Aorta (tissue), 5 donors: Measurements from ENCODE around the gene FFAR3. TPM values are rescaled to one million over a fixed set of nuclear protein-coding genes. Genes with fewer than 3 reads are reported as not detected.
A peak's percentile ranks its signal among the peaks of the same experiment; 100 is the strongest.

Source experiments
- ATAC-seq: fragments of 200-7000 bp; cut with Tn5 transposase; one replicate; pipeline ENCODE4 v1.9.1; 2022; ENCODE audit warnings: moderate library complexity; ENCODE audit not compliant: low FRiP score
- DNase-seq, 2 donors: peaks; one replicate each; pipeline ENCODE4 v3.0.0-alpha.2; 2020
- H3K27ac ChIP-seq, 2 donors: one replicate each; pipeline ENCODE4 v1.5.1; 2013; ENCODE audit warnings: low read length in 2 of 2, mild to moderate bottlenecking in 2 of 2, moderate library complexity in 2 of 2, control low read depth in 1 of 2, inconsistent platforms in 1 of 2, low read depth in 1 of 2
- H3K27me3 ChIP-seq, 2 donors: one replicate each; pipeline ENCODE4 v1.6.1; 2013; ENCODE audit warnings: control low read depth in 1 of 2, low read length in 1 of 2, mild to moderate bottlenecking in 1 of 2, moderate library complexity in 1 of 2; ENCODE audit not compliant: insufficient read depth in 2 of 2, control insufficient read depth in 1 of 2
- H3K36me3 ChIP-seq, 2 donors: one replicate each; pipeline ENCODE4 v1.6.1; 2013; ENCODE audit warnings: control low read depth in 1 of 2, low read length in 1 of 2, mild to moderate bottlenecking in 1 of 2; ENCODE audit not compliant: insufficient read depth in 2 of 2, control insufficient read depth in 1 of 2
- H3K4me1 ChIP-seq, 2 donors: one replicate each; pipeline ENCODE4 v1.6.1; 2013; ENCODE audit warnings: low read length in 2 of 2, control low read depth in 1 of 2, mild to moderate bottlenecking in 1 of 2, moderate library complexity in 1 of 2; ENCODE audit not compliant: insufficient read depth in 2 of 2, control insufficient read depth in 1 of 2
- H3K4me3 ChIP-seq, 2 donors: one replicate each; pipeline ENCODE4 v1.5.1; 2013; ENCODE audit warnings: low read length in 2 of 2, control low read depth in 1 of 2, mild to moderate bottlenecking in 1 of 2
- H3K9me3 ChIP-seq: one replicate; pipeline ENCODE4 v1.6.1; 2013; ENCODE audit warnings: mild to moderate bottlenecking, low read length; ENCODE audit not compliant: control insufficient read depth
- WGBS, 2 donors: extraction: QIAGEN DNeasy Blood & Tissue Kit; methylation state at CpG; one replicate each; pipeline ENCODE4 v1.1.7; 2013; 5-methylcytosine and 5-hydroxymethylcytosine counted together
- intact Hi-C, 2 donors: fragments of 100-400 bp; cut with DNase I; formaldehyde crosslinking; loops; one replicate each; pipeline versions ENCODE4 v1.14.2 to v1.15.0; 2022
- polyA plus RNA-seq, 2 donors: library from polyadenylated mRNA; stranded (reverse); fragments of 200-250 nt; gene quantifications; one replicate each; pipeline ENCODE4 v1.2.3, GENCODE V29; 2013
- total RNA-seq, 2 donors: library from RNA; stranded (reverse); fragmentation: NEBNext Ultra II Directional; extraction: Animal tissue kit (Norgen Biotek cat#: 25700); gene quantifications; one replicate each; pipeline ENCODE4 v1.2.1, GENCODE V29; 2021
- donor health status: healthy with polysubstance abuse.
- donor health status: Bipolar disorder and iron deficiency.
- donor health status: DM: no; HTN: no; CAD: no.
- donor health status: DM: no; HTN: no; CAD: no.
- donor health status: DM: yes; HTN: yes; CAD: no.

FFAR3 gene
- total and polyA plus RNA-seq, 4 donors = 0.32 to 0.39 TPM; not detected in 2

- no peak for ATAC-seq
- no peak for DNase-seq
- Histone ChIP-seq H3K4me3 (no peak overlapping the region), H3K27ac (no peak overlapping the region), H3K9me3 (no peaks in the 10 kb centered on the region), H3K36me3 (no peaks in the 10 kb centered on the region), H3K4me1 (no peaks in the 10 kb centered on the region), H3K27me3 (no peaks in the 10 kb centered on the region)
- intact Hi-C loops = no loop called here
- 73 to 82% methylated on average over 10 of the region's 10 CpGs for WGBS, 2 donors
Observed at GRCh38 chr19:35314858-35315470, 43.3 kb upstream of the FFAR3 start.

GRCh38 chr19:35315883-35316282 is 42.4 kb upstream of the FFAR3 start:
- WGBS, 2 donors = 76 to 78% methylated on average over 9 of the region's 9 CpGs
- ATAC-seq (no peak), DNase-seq (no peak)
- Histone ChIP-seq H3K9me3 (no peaks in the 10 kb centered on the region), H3K4me1 (no peaks in the 10 kb centered on the region), H3K4me3 (no peak overlapping the region), H3K27ac (no peak overlapping the region), H3K36me3 (no peaks in the 10 kb centered on the region), H3K27me3 (no peaks in the 10 kb centered on the region)
- intact Hi-C loops = no loop called here

GRCh38 chr19:35316560-35316959 is 41.7 kb upstream of the FFAR3 start:
- no peak overlapping the region for H3K27ac ChIP-seq
- no peak overlapping the region for H3K4me3 ChIP-seq
- DNase-seq (no peak), ATAC-seq (no peak)
- no peaks in the 10 kb centered on the region for H3K4me1 ChIP-seq
- intact Hi-C loops = no loop called here
- H3K9me3 ChIP-seq = no peaks in the 10 kb centered on the region
- 73 to 78% methylated on average over 9 of the region's 9 CpGs for WGBS, 2 donors
- H3K27me3 ChIP-seq = no peaks in the 10 kb centered on the region
- no peaks in the 10 kb centered on the region for H3K36me3 ChIP-seq

GRCh38 chr19:35317464-35318043 is 40.7 kb upstream of the FFAR3 start:
- intact Hi-C loops = no loop called here
- H3K9me3 ChIP-seq = no peaks in the 10 kb centered on the region
- 70 to 73% methylated on average over 7 of the region's 7 CpGs for WGBS, 2 donors
- no peak overlapping the region for H3K4me3 ChIP-seq
- H3K36me3 ChIP-seq = no peaks in the 10 kb centered on the region
- DNase-seq = no peak
- H3K27ac ChIP-seq = no peak overlapping the region
- ATAC-seq = no peak
- H3K4me1 ChIP-seq = no peaks in the 10 kb centered on the region
- H3K27me3 ChIP-seq = no peaks in the 10 kb centered on the region

GRCh38 chr19:35318679-35319448 is 39.4 kb upstream of the FFAR3 start:
- H3K27ac ChIP-seq = no peak overlapping the region
- H3K27me3 ChIP-seq = no peaks in the 10 kb centered on the region
- ATAC-seq (peak; percentile 64), DNase-seq (peak; percentile 79 to 82)
- no peaks in the 10 kb centered on the region for H3K9me3 ChIP-seq
- intact Hi-C loops = no loop called here
- 63 to 64% methylated on average over 16 of the region's 16 CpGs for WGBS, 2 donors
- no peaks in the 10 kb centered on the region for H3K36me3 ChIP-seq
- H3K4me1 ChIP-seq = no peaks in the 10 kb centered on the region
- H3K4me3 ChIP-seq = no peak overlapping the region

- ATAC-seq (no peak), DNase-seq (no peak)
- intact Hi-C loops = no loop called here
- H3K36me3 ChIP-seq = no peaks in the 10 kb centered on the region
- H3K9me3 ChIP-seq = no peaks in the 10 kb centered on the region
- H3K27ac ChIP-seq = no peak overlapping the region
- WGBS, 2 donors = 53 to 59% methylated on average over 12 of the region's 12 CpGs
- no peaks in the 10 kb centered on the region for H3K27me3 ChIP-seq
- no peak overlapping the region for H3K4me3 ChIP-seq
- H3K4me1 ChIP-seq = no peaks in the 10 kb centered on the region
Observed at GRCh38 chr19:35320065-35320713, 38.1 kb upstream of the FFAR3 start.

- H3K9me3 ChIP-seq = no peaks in the 10 kb centered on the region
- ATAC-seq = no peak
- no peaks in the 10 kb centered on the region for H3K4me1 ChIP-seq
- intact Hi-C loops = no loop called here
- no peaks in the 10 kb centered on the region for H3K27me3 ChIP-seq
- DNase-seq = no peak
- WGBS, 2 donors = 88% methylated on average over 2 of the region's 2 CpGs
- H3K4me3 ChIP-seq = no peak overlapping the region
- H3K27ac ChIP-seq = no peak overlapping the region
- no peaks in the 10 kb centered on the region for H3K36me3 ChIP-seq
Observed at GRCh38 chr19:35321291-35321690, 37.0 kb upstream of the FFAR3 start.

GRCh38 chr19:35322014-35322413 is 36.2 kb upstream of the FFAR3 start:
- 94 to 95% methylated on average over 9 of the region's 9 CpGs for WGBS, 2 donors
- Histone ChIP-seq H3K27ac (no peak overlapping the region), H3K4me1 (no peaks in the 10 kb centered on the region), H3K4me3 (no peak overlapping the region), H3K36me3 (no peaks in the 10 kb centered on the region), H3K27me3 (no peaks in the 10 kb centered on the region), H3K9me3 (no peaks in the 10 kb centered on the region)
- DNase-seq (no peak), ATAC-seq (no peak)
- intact Hi-C loops = no loop called here
